HG03432 (cell line): ENCODE measurements around the gene MKLN1.
A peak's percentile ranks its signal among the peaks of the same experiment; 100 is the strongest.
"Not testable (repeated sequence)": the region's sequence is repeated elsewhere in the genome, so short reads cannot be mapped to it uniquely, and the experiment has no call there.

Experiments used
- ATAC-seq: cut with Tn5 transposase; IDR thresholded peaks from one replicate; pipeline ENCODE4 v1.9.1; 2021; ENCODE audit warnings: mild to moderate bottlenecking, moderate library complexity; ENCODE audit not compliant: unreplicated experiment

Gene MKLN1

GRCh38 chr7:131327626-131328376, at the start of gene MKLN1:
Gene MKLN1, plus strand, starts transcription at chr7:131327876. Its CDS starts 24 bp downstream, at chr7:131327900.
- peak; percentile 96 for ATAC-seq

DNA sequence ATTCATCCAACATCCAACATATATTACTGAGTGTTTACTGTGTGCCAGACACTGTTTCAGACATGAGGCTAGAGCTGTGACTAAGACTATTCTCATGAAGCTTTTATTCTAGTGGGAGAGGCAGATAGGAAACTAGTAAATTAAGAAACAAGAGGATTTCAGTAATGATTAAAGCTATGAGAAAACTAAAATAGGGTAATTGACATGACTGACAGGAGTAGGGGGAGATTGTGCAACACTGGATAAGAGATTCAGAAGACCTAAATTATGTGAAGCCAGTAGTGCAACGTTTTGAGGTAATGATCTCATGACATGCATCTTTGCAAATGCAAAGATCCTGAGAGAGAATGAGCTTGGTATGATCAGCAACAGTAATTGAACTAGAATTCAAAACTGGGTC, 48.6 kb upstream of the MKLN1 start:
- ATAC-seq = no peak

- no peak for ATAC-seq
Measured at GRCh38 chr7:131281266-131282048, 46.2 kb upstream of the MKLN1 start.

DNA sequence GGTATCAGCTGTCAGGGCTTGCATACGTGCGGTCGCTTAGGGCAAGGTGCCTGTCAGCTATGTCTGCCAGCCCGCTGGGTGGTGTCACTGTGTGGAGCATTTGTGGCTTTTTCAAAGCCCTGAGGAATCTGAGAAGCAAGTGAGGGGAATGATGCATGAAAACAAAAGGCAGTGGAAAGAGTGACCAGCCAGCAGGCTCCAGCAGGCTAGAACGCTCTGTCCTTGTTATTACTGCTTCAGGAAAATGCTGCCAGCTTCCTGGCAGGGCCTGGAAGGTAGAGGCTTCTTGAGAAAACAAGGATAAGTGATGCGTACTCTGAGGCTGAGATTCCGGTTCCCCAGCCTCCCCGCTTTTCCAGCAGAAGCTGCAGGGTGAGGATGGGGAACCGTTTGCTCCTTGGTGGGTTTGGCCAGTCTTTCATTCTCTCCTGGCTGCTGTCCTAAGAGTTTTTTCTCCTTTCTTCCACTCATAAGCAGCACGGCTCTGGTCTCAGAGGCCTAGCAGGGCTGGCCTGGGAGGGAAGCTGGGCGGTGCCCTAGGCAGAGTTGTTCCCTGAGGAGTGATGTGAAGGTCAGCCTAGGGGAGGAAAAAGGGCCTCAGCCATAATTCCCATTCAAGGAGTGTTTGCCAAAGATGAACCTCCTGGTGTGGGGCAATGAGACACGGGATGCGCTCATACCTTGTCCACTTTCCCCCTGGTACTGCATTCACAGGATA, 42.8 kb upstream of the MKLN1 start:
- no peak for ATAC-seq

DNA sequence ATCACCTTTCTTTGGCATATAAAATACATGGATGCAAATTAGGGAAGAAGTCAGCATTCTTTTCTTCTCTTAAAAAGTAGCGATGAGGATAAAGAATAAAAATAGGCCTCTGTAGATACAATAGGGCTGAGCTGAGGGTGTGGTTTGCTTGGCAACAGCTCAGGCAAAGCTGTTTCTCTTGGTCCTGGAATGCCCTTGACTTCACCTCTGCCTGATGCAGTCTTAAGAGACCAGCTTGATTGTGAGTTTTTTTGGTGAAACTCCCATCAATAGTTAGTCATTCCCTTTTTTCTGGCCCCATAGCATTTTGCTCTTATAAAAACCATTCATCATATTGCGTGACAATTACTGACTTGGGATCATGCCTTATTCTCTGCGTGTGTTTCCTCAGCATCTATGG, 42.1 kb upstream of the MKLN1 start:
- no peak for ATAC-seq

DNA sequence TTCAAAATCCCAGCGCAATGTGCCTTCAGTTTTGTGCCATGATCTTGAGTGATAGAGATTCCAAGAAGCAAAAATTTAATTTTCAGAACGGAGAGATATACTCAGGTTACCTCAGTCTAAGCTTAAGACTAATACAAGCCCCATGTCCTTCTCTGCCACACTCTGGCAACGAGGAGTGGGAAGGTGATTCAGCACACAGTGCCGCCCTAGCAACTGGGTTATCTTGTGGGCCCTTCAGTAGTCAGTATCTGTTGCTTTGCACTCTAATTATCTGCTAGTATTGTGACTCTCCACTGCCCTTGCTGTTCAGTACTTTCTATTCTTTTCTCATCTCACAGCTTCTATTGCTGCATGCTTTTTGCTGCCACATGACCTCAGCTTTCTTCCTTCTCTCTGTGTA, 39.2 kb upstream of the MKLN1 start:
- no peak for ATAC-seq

DNA sequence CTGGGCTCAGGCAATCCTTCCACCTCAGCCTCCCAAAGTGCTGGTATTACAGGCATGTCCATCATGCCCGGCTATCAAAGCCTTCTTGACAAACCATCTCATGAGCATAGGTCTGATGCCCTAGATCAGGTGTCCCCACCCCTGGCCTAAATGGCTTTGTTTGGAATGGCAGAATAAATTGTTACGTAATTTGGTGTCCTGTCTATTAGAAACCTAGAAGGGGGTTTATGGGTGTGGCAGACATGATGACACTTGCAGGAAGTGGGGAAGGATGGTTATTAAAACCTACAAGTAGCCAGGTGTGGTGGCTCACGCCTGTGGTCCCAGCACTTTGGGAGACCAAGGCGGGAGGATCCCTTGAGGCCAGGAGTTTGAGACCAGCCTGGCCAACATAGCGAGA, 38.6 kb upstream of the MKLN1 start:
- no peak for ATAC-seq

DNA sequence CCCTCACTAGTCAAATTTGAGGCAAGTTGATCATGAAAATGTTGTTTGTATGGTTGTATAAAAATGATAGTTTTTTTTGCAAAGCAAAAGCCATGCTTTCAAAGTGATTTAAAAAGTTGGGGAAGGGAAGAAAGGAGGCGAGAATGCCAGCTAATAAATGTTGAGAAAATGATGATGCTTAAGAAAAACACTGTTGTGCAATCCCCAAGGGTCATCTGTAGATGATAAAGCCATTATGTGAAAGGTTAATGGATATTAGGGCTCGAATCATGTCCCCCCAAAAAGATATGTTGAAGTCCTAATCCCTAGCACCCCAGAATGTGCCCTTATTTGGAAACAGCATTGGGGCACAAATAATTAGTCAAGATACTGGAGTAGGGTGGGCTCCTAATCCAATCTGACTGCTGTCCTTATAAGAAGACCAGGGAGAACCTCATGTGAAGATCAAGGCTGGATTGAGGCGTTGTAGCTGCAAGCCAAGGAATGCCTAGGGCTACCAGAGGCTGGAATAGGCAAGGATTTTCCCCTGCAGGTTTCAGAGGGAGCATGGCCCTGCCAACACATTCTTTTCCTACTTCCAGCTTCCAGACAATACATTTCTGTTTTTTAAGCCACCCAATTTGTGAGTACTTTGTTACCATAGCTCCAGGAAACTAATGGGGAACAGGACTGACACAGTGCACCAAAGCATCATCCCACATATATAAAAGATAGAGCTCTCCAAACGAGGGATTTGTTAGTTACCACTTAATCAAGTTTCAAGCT, 35.4 kb upstream of the MKLN1 start:
- ATAC-seq = no peak

GRCh38 chr7:131293018-131293417, 34.7 kb upstream of the MKLN1 start:
- no peak for ATAC-seq

GRCh38 chr7:131294553-131294952, 33.1 kb upstream of the MKLN1 start:
- ATAC-seq = no peak

DNA sequence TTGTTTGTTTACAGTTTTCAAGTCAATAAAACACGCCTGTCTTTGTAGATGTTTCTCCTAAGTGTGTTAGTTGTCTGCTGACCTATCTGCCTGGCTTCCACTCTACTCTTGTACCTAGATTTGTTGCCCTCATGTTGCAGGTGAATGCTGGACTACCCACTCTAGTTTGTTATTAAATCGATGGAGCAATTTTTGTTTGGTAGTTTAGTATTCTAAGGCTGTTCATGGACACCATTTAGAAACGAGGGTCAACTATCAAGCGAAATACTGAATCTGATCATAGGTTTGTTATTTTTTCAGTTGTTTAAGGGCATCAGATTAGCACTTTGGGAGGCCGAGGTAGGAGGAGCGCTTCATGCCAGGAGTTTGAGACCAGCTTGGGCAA, 29.1 kb upstream of the MKLN1 start:
- ATAC-seq = no peak

- ATAC-seq = no peak
Measured at GRCh38 chr7:131299074-131299473, 28.6 kb upstream of the MKLN1 start.

DNA sequence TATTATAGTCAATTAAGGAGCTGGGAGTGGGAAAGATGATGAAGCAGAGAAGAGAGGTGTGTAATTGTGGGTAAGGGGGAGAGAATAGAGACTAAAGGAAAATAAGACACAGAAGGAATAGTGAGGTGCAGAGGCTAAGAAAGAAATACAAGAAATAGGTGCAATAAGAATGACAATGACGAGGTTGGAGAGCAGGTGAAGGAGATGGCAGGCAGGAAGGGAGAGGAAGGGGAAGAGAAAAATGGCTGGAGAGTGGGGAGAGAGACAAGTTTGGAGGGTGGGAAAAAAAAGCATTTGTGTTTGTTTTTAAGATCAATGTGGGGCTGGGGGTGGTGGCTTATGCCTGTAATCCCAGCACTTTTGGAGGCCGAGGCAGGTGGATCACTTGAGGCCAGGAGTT, 27.6 kb upstream of the MKLN1 start:
- ATAC-seq = no peak

DNA sequence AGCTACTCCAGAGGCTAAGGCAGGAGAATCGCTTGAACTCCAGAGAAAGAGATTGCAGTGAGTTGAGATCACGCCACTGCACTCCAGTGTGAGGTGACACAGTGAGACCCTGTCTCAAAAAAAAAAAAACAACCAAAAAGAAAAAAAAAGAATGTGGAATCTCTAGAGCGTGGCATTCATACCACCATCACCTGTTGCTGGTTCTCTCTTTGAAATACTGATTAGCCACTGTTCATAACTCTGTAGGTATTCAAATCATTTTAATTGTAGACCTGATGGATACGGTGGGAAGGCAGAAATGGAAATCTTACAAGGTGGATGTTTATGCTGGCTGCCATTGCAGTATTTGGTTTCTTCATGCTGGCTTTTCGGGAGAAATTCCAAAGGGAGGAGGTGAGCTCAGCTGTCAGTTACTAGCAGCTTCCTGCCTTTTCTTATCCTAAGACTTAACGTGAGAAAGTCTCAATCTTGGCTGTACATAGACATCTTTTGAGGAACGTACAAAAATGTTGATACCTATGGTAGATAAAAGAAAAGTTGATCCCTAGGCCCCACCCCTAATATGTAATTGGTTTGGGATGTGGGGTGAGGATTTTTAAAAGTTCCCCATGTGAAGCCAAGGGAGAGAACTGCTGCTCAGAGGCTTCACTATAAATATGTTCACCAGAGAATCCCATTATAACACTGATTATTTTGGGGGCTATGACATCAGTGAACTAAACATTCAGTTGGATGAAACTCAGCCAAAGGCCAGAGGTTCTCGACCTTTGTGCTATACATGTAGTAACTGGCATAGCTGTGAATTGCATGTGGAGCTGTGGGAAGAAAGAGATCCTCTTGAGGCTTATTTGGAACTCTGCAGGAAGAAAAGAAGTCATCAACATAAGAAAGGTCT, 26.9 kb upstream of the MKLN1 start:
- ATAC-seq = no peak

DNA sequence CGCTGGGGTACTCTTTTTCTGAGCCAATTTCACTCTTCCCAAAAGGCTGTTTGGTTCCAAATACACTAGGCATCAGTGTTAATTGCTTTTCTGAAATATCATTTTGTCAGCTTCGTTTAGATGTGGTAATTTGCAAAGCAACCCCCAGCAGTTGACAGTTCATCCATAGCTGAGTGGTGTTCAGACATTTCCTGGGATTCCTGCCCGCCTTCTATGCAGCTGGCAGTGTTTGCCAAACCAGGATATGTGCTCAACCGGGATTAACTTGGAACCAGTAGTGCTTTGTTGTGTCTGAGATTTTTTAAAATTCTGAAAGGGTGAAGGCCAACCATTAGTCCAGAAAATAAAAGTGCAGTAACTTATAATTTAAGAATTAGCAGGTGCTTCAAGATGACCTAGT, 25.2 kb upstream of the MKLN1 start:
- no peak for ATAC-seq

DNA sequence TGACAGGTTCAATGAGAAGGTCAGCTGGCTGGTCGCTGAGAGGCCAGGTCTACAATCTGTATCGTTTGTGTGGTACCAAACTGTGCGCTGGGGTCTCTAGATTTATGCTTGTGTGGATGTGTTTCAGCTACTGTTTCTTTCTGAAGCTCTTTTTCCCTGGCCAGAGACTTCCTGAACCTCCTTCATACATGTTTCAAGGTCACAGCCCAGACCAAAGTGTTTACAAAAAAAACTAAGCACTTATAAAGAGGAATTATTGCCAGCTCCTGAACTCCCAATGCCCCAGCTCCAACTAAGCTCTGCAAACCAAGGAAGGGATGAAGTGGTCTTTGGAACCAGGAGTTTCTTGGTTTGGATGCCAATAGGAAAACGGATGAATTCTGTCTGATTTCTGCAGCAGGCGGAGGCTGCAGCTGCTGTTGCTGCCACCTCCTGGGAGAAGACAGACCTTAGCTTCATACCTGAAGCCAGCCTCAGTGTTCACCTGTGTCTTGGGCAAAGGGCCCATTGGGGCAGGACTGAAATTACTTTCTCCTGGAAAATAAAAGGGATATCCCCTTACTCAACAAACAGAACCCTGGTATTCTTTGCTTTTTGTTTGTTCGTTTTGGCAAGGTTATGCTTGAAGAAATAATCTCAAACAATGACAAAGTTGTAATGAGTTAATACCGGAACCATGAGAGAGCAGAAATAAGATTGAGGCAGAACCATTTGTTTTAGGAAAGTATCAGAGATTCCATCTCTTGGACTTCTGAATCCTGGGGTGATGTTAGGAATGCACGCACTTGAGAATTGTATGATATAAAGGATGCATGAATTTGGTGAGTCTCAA, 24.6 kb upstream of the MKLN1 start:
- ATAC-seq = no peak

GRCh38 chr7:131305152-131305551, 22.5 kb upstream of the MKLN1 start:
- ATAC-seq = no peak

DNA sequence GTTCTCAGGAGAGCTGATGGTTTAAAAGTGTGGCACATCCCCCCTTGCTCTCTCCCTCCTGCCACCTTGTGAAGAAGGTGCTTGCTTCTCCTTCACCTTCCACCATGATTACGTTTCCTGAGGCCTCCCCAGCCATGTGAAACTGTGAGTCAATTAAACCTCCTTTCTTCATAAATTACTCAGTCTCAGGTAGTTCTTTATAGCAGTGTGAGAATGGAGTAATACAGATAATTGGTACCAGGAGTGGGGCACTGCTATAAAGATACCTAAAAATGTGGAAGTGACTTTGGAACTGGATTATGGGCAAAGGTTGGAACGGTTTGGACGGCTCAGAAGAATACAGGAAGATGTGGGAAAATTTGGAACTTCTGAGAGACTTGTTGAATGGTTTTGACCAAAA, 21.6 kb upstream of the MKLN1 start:
- ATAC-seq = not testable (repeated sequence)

DNA sequence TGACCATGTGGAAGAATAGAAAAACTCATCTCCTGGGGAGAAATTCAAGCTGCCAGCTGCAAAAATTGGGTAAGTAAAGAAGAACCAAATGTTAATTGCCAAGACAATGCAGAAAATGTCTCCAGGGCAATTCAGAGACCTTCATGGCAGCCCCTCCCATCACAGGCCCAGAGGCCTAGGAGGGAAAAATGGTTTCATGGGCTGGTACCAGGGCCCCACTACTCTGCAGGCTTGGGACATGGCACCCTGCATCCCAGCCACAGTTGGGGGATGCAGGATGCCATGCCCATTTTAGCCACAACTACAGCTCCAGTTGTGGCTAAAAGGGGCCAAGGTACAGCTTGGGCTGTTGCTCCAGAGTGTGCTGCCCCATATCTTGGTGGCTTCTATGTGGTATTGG, 20.9 kb upstream of the MKLN1 start:
- no peak for ATAC-seq
